H9 (cell line): ENCODE data around the gene ITGBL1. TPM values are rescaled to one million over a fixed set of nuclear protein-coding genes. Genes with fewer than 3 reads are reported as not detected.

Experiments
- DNase-seq: peaks from one replicate; pipeline ENCODE4 v3.0.0-alpha.2; 2017
- H2AFZ ChIP-seq: one replicate; pipeline ENCODE4 v1.6.1; 2013; ENCODE audit warnings: mild to moderate bottlenecking, low read length, control low read depth, moderate library complexity
- H2AK5ac ChIP-seq: 2 replicates; pipeline ENCODE4 v1.6.1; 2013; ENCODE audit warnings: low read length, control low read depth, mixed read lengths; ENCODE audit not compliant: insufficient read length
- H2BK120ac ChIP-seq: one replicate; pipeline ENCODE4 v1.6.1; 2013; ENCODE audit warnings: low read depth, mild to moderate bottlenecking, low read length, control low read depth, inconsistent platforms; ENCODE audit not compliant: poor library complexity, severe bottlenecking
- H2BK12ac ChIP-seq: 2 replicates; pipeline ENCODE4 v1.6.1; 2013; ENCODE audit warnings: low read length, control low read depth, mixed read lengths, low read depth; ENCODE audit not compliant: insufficient read length
- H2BK15ac ChIP-seq: 2 replicates; pipeline ENCODE4 v1.6.1; 2013; ENCODE audit warnings: low read depth, low read length, control low read depth
- H2BK20ac ChIP-seq: one replicate; pipeline ENCODE4 v1.6.1; 2013; ENCODE audit warnings: low read depth, mild to moderate bottlenecking, low read length, control low read depth, inconsistent platforms; ENCODE audit not compliant: poor library complexity, severe bottlenecking
- H2BK5ac ChIP-seq: 2 replicates; pipeline ENCODE4 v1.6.1; 2013; ENCODE audit warnings: low read length, control low read depth, mixed read lengths; ENCODE audit not compliant: insufficient read length
- H3K14ac ChIP-seq: 2 replicates; pipeline ENCODE4 v1.6.1; 2013; ENCODE audit warnings: low read length, control low read depth; ENCODE audit not compliant: insufficient read depth
- H3K18ac ChIP-seq: 2 replicates; pipeline ENCODE4 v1.6.1; 2013; ENCODE audit warnings: low read depth, mild to moderate bottlenecking, mixed read lengths, low read length, control low read depth; ENCODE audit not compliant: insufficient read length
- H3K23ac ChIP-seq: 2 replicates; pipeline ENCODE4 v1.6.1; 2013; ENCODE audit warnings: low read length, control low read depth, mixed read lengths, low read depth; ENCODE audit not compliant: insufficient read length
- H3K23me2 ChIP-seq: 2 replicates; pipeline ENCODE4 v1.6.1; 2013; ENCODE audit warnings: low read depth, mild to moderate bottlenecking, mixed read lengths, low read length, control low read depth; ENCODE audit not compliant: insufficient read length, poor library complexity, severe bottlenecking
- H3K27ac ChIP-seq: 2 replicates; pipeline ENCODE4 v1.5.1; 2013; ENCODE audit warnings: low read length, control low read depth, mixed read lengths, low read depth; ENCODE audit not compliant: insufficient read length
- H3K27me3 ChIP-seq: 2 replicates; pipeline ENCODE4 v1.6.1; 2013; ENCODE audit warnings: low read length, control low read depth, inconsistent platforms; ENCODE audit not compliant: insufficient read depth
- H3K4ac ChIP-seq: 2 replicates; pipeline ENCODE4 v1.6.1; 2013; ENCODE audit warnings: low read depth, mild to moderate bottlenecking, control low read depth, inconsistent platforms, low read length, moderate library complexity
- H3K4me1 ChIP-seq: 2 replicates; pipeline ENCODE4 v1.6.1; 2013; ENCODE audit warnings: low read length, control low read depth, inconsistent platforms; ENCODE audit not compliant: insufficient read depth
- H3K4me2 ChIP-seq: 2 replicates; pipeline ENCODE4 v1.6.1; 2013; ENCODE audit warnings: low read length, control low read depth, mixed read lengths; ENCODE audit not compliant: insufficient read length, insufficient read depth
- H3K56ac ChIP-seq: 2 replicates; pipeline ENCODE4 v1.6.1; 2013; ENCODE audit warnings: low read depth, mild to moderate bottlenecking, mixed read lengths, low read length, control low read depth; ENCODE audit not compliant: insufficient read length
- H3K79me1 ChIP-seq: 2 replicates; pipeline ENCODE4 v1.6.1; 2013; ENCODE audit warnings: low read depth, mild to moderate bottlenecking, moderate library complexity, low read length, control low read depth, inconsistent platforms; ENCODE audit not compliant: insufficient read depth, poor library complexity, severe bottlenecking
- H3K79me2 ChIP-seq: 2 replicates; pipeline ENCODE4 v1.6.1; 2013; ENCODE audit warnings: low read length, control low read depth, inconsistent platforms; ENCODE audit not compliant: insufficient read depth
- H3K9ac ChIP-seq: 2 replicates; pipeline ENCODE4 v1.6.1; 2013; ENCODE audit warnings: low read length, control low read depth, mixed read lengths; ENCODE audit not compliant: insufficient read length; ENCODE audit errors: extremely low read depth
- H3K9me3 ChIP-seq: one replicate; pipeline ENCODE4 v1.6.1; 2013; ENCODE audit warnings: low read depth, low read length, inconsistent platforms; ENCODE audit not compliant: control insufficient read depth
- H3T11ph ChIP-seq: one replicate; pipeline ENCODE4 v1.6.1; 2013; ENCODE audit warnings: mild to moderate bottlenecking, low read length, control low read depth, inconsistent platforms
- H4K20me1 ChIP-seq: one replicate; pipeline ENCODE4 v1.6.1; 2013; ENCODE audit not compliant: control insufficient read depth, insufficient read length, insufficient read depth
- H4K5ac ChIP-seq: 2 replicates; pipeline ENCODE4 v1.6.1; 2013; ENCODE audit warnings: low read depth, mild to moderate bottlenecking, mixed read lengths, low read length, control low read depth; ENCODE audit not compliant: insufficient read length
- H4K8ac ChIP-seq: replicated peaks from 2 replicates; pipeline ENCODE4 v1.6.1; 2013; ENCODE audit warnings: low read length, control low read depth, mixed read lengths, low read depth; ENCODE audit not compliant: insufficient read length
- H4K91ac ChIP-seq: 2 replicates; pipeline ENCODE4 v1.6.1; 2013; ENCODE audit warnings: low read depth, mild to moderate bottlenecking, moderate library complexity, mixed read lengths, low read length, control low read depth; ENCODE audit not compliant: insufficient read length
- H3K27ac Mint-ChIP-seq, 3 experiments: 2 replicates in 2 of 3; 3 replicates in 1 of 3; pipeline ENCODE4 v1.8.0; 2020 to 2021; ENCODE audit warnings: mixed read lengths in 3 of 3, mild to moderate bottlenecking in 1 of 3, moderate library complexity in 1 of 3
- H3K27me3 Mint-ChIP-seq: 2 replicates; pipeline ENCODE4 v1.8.0; 2021; ENCODE audit warnings: low read depth, mild to moderate bottlenecking, moderate library complexity, mixed read lengths
- H3K36me3 Mint-ChIP-seq, 3 experiments: 2 replicates in 2 of 3; 3 replicates in 1 of 3; pipeline ENCODE4 v1.8.0; 2020 to 2021; ENCODE audit warnings: low read depth in 3 of 3, mixed read lengths in 3 of 3; ENCODE audit not compliant: insufficient read depth in 1 of 3
- H3K4me1 Mint-ChIP-seq, 2 experiments: 2 replicates each; pipeline ENCODE4 v1.8.0; 2020; ENCODE audit warnings: mixed read lengths in 2 of 2
- H3K4me3 Mint-ChIP-seq, 2 experiments: 2 replicates in 1 of 2; 3 replicates in 1 of 2; pipeline ENCODE4 v1.8.0; 2020 to 2021; ENCODE audit warnings: mild to moderate bottlenecking in 2 of 2, mixed read lengths in 2 of 2, moderate library complexity in 1 of 2
- H3K9me3 Mint-ChIP-seq, 2 experiments: 2 replicates in 1 of 2; 3 replicates in 1 of 2; pipeline ENCODE4 v1.8.0; 2020; ENCODE audit warnings: mild to moderate bottlenecking in 2 of 2, mixed read lengths in 2 of 2, moderate library complexity in 1 of 2
- WGBS: extraction: QIAGEN DNeasy Blood & Tissue Kit; methylation state at CpG from one replicate; pipeline ENCODE4 v1.1.7; 2013; ENCODE audit warnings: missing lambda C conversion rate, low lambda C conversion rate, mixed read lengths; ENCODE audit not compliant: insufficient read length; ENCODE audit errors: extremely low coverage; 5-methylcytosine and 5-hydroxymethylcytosine counted together
- total RNA-seq: library from RNA; stranded (reverse); gene quantifications from 2 replicates; pipeline ENCODE4 v1.2.1, GENCODE V29; 2021
- TF ChIP-seq, protein P1 (sequence below): fragments of 200-600 bp; sonication (generic); conservative IDR thresholded peaks from 3 replicates; pipeline ENCODE4 v1.8.0; 2021; ENCODE audit warnings: antibody characterized with exemption, mild to moderate bottlenecking

Gene ITGBL1
- total RNA-seq, 1 experiment from 2014 or later: not detected

DNA sequence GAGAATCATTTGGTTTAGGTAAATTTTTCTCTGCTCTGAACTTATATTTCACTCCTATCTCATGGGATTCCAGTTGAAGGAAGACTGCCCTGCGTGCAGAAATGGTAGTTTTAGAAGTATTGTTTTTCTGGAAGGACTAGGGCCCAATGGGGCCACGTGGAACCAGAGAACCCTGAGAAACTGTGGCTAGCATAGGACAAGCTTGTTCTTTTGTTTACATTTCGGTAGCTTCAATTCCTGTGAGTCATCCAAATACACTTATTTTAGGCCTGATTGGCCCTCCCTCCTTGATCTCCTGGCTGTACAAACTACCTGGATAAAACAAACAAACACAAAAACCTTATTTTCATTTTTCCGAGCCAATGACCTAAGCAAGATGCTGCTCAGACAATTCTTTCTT is 124.0 kb downstream of the ITGBL1 start:
- Histone ChIP-seq H2AFZ (no peak overlapping the region), H3K79me1 (no peaks in the 10 kb centered on the region), H4K5ac (no peak overlapping the region), H4K8ac (no peak overlapping the region), H4K20me1 (no peaks in the 10 kb centered on the region), H3K27ac (no peak overlapping the region), H3T11ph (no peak overlapping the region), H2BK12ac (no peak overlapping the region), H2BK120ac (no peak overlapping the region), H3K4me2 (no peak overlapping the region), H3K9ac (no peak overlapping the region), H3K23me2 (no peaks in the 10 kb centered on the region), H2BK5ac (no peak overlapping the region), H2BK20ac (no peak overlapping the region), H3K79me2 (no peaks in the 10 kb centered on the region), H2BK15ac (no peak overlapping the region), H3K18ac (no peak overlapping the region), H3K14ac (no peak overlapping the region), H3K9me3 (no peaks in the 10 kb centered on the region), H4K91ac (no peak overlapping the region), H3K27me3 (no peaks in the 10 kb centered on the region), H3K23ac (no peak overlapping the region), H3K4ac (no peak overlapping the region), H3K56ac (no peak overlapping the region), H2AK5ac (no peak overlapping the region), H3K4me1 (no peaks in the 10 kb centered on the region)
- no peak for DNase-seq
- Mint-ChIP-seq H3K9me3 (no peaks in the 10 kb centered on the region), H3K4me3 (no peak overlapping the region), H3K27ac (no peak overlapping the region), H3K4me1 (peaks cover 5% of the 10 kb centered on the region in 2 experiments; a peak in 2 of 4 replicates), H3K27me3 (no peaks in the 10 kb centered on the region), H3K36me3 (no peaks in the 10 kb centered on the region)
- TF ChIP-seq, protein P1, sequence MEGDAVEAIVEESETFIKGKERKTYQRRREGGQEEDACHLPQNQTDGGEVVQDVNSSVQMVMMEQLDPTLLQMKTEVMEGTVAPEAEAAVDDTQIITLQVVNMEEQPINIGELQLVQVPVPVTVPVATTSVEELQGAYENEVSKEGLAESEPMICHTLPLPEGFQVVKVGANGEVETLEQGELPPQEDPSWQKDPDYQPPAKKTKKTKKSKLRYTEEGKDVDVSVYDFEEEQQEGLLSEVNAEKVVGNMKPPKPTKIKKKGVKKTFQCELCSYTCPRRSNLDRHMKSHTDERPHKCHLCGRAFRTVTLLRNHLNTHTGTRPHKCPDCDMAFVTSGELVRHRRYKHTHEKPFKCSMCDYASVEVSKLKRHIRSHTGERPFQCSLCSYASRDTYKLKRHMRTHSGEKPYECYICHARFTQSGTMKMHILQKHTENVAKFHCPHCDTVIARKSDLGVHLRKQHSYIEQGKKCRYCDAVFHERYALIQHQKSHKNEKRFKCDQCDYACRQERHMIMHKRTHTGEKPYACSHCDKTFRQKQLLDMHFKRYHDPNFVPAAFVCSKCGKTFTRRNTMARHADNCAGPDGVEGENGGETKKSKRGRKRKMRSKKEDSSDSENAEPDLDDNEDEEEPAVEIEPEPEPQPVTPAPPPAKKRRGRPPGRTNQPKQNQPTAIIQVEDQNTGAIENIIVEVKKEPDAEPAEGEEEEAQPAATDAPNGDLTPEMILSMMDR: no peak
- no CpG with 5 or more reads among the region's 4 CpGs for WGBS
